Measurements from ENCODE around the gene ZFP90.

DNA sequence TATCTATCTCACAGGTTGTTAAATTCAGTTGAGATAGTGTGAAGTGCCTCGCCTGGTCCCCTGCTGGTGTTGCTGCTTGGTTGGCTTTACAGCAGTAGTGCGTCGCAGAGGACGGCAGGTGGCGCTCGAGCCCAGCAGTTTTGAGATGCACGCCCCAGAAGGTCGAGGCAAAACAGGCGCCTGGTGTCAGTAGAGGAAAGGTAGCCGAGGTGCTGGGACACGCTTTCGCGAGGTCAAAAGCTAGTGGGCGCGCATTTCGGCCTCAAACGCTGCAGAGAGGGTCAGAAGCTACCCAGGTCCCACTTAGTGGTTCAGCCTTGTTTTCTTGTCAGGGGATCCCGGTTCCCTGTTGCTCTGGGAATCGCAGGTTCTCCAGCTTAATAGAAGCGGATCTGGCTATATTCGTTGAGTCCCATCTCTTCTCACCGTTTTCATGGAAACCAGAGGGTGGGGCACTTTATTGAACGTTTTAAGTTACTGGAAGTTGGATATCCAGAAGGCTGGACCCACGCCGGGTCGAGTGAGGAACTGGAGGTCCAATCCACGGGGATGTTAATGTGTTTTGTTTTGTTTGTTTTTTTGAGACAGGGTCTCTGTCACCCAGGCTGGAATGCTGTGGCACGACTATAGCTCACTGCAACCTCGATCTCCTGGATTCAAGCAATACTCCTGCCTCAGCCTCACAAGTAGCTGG lies 10.3 kb upstream of the ZFP90 start:
- peak; percentile 96 for TF ChIP-seq RAD21 (IDR thresholded peaks at IDR 0.05; ENCODE audit: low read depth)
- no peak for TF ChIP-seq EP300 (IDR thresholded peaks at IDR 0.05; ENCODE audit: borderline replicate concordance)

Measured in Ishikawa (cell line).